ENCODE results near the gene TRIM2.
A peak's percentile ranks its signal among the peaks of the same experiment; 100 is the strongest.

The TRIM2 gene

GRCh38 chr4:153224474-153224873, 20.2 kb downstream of the TRIM2 start:
- no peak overlapping the region for H3K4me3 ChIP-seq (ENCODE audit: control insufficient read depth, low read depth, low read length)
- no peak for DNase-seq (ENCODE audit: low read depth)
- no peak for TF ChIP-seq CTCF (conservative IDR thresholded peaks at IDR 0.05; ENCODE audit: control insufficient read depth, insufficient read depth, low read depth, low read length)

GRCh38 chr4:153227469-153228075, 23.3 kb downstream of the TRIM2 start:
- TF ChIP-seq CTCF (conservative IDR thresholded peaks at IDR 0.05; ENCODE audit: control insufficient read depth, insufficient read depth, low read depth, low read length): no peak
- no peak for DNase-seq (ENCODE audit: low read depth)
- no peak overlapping the region for H3K4me3 ChIP-seq (ENCODE audit: control insufficient read depth, low read depth, low read length)

GRCh38 chr4:153228512-153229140, 24.4 kb downstream of the TRIM2 start:
- H3K4me3 ChIP-seq (ENCODE audit: control insufficient read depth, low read depth, low read length): no peak overlapping the region
- no peak for TF ChIP-seq CTCF (conservative IDR thresholded peaks at IDR 0.05; ENCODE audit: control insufficient read depth, insufficient read depth, low read depth, low read length)
- no peak for DNase-seq (ENCODE audit: low read depth)

GRCh38 chr4:153229545-153229944, 25.3 kb downstream of the TRIM2 start:
- H3K4me3 ChIP-seq (ENCODE audit: control insufficient read depth, low read depth, low read length): no peak overlapping the region
- no peak for TF ChIP-seq CTCF (conservative IDR thresholded peaks at IDR 0.05; ENCODE audit: control insufficient read depth, insufficient read depth, low read depth, low read length)
- DNase-seq (ENCODE audit: low read depth): no peak

DNA sequence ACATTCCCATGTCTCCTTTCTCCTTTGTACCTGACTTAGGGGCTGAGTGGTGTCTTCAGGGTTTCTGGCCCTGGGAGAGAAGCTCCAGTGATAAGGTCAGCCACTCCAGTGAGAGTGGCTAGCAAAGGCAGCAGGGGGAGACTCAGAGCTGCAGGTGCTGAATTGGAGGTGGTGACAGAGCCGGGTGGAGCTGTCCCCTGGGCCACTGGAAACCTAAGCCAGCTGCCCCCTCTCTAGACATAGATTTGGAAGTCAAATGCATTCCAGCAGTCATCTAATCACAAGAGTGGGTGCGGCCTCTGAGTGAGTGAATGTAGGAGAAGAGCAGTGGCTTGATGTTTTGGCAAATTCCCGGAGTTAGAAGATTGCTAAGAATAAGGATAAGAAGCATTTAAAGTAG, 28.5 kb downstream of the TRIM2 start:
- no peak overlapping the region for H3K4me3 ChIP-seq (ENCODE audit: control insufficient read depth, low read depth, low read length)
- no peak for DNase-seq (ENCODE audit: low read depth)
- peak; percentile 20 for TF ChIP-seq CTCF (conservative IDR thresholded peaks at IDR 0.05; ENCODE audit: control insufficient read depth, insufficient read depth, low read depth, low read length)

GRCh38 chr4:153233761-153234371, 29.6 kb downstream of the TRIM2 start:
- DNase-seq (ENCODE audit: low read depth): peak; percentile 98
- no peak for TF ChIP-seq CTCF (conservative IDR thresholded peaks at IDR 0.05; ENCODE audit: control insufficient read depth, insufficient read depth, low read depth, low read length)

More at GRCh38 chr4:153233761-153234371, 29.6 kb downstream of the TRIM2 start:
- no peak overlapping the region for H3K4me3 ChIP-seq (ENCODE audit: control insufficient read depth, low read depth, low read length)
